Measurements from ENCODE around the gene SLC30A2.

DNA sequence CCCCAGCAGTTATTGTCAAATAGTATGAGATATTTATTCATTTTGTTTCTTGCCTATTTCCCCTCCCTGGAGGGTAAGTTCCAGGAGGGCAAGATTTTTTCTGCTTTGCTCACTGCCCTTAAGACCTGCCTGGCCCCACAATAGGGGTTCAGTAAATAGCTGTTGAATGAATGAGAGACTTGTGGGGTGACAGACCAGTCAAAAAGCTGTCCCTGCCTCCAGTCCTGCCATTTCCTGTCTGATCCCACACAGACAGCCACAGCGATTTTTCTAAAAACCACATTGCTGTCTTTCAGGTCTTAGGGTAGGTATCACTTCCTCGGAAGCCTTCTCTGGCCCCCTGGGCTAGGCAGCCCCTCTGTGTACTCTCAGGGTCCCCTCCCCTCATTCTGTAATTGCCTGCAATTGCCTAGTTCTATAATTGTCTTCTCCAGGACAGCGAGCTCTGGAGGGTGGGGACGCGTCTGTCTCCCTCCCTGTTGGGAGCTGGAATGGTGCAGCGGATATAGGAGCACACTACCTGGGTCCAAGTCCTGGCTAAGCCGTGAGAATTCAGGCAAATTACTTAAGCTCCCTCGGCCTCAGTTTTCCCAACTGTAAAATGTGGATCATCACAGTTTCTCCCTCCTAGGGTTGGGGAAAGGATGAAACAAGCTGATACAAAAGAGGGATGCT lies 26.1 kb downstream of the SLC30A2 start:
- TF ChIP-seq, protein P1, sequence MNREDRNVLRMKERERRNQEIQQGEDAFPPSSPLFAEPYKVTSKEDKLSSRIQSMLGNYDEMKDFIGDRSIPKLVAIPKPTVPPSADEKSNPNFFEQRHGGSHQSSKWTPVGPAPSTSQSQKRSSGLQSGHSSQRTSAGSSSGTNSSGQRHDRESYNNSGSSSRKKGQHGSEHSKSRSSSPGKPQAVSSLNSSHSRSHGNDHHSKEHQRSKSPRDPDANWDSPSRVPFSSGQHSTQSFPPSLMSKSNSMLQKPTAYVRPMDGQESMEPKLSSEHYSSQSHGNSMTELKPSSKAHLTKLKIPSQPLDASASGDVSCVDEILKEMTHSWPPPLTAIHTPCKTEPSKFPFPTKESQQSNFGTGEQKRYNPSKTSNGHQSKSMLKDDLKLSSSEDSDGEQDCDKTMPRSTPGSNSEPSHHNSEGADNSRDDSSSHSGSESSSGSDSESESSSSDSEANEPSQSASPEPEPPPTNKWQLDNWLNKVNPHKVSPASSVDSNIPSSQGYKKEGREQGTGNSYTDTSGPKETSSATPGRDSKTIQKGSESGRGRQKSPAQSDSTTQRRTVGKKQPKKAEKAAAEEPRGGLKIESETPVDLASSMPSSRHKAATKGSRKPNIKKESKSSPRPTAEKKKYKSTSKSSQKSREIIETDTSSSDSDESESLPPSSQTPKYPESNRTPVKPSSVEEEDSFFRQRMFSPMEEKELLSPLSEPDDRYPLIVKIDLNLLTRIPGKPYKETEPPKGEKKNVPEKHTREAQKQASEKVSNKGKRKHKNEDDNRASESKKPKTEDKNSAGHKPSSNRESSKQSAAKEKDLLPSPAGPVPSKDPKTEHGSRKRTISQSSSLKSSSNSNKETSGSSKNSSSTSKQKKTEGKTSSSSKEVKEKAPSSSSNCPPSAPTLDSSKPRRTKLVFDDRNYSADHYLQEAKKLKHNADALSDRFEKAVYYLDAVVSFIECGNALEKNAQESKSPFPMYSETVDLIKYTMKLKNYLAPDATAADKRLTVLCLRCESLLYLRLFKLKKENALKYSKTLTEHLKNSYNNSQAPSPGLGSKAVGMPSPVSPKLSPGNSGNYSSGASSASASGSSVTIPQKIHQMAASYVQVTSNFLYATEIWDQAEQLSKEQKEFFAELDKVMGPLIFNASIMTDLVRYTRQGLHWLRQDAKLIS (CRISPR knock-in tag; IDR thresholded peaks at IDR 0.05): no peak
- TF ChIP-seq EP300 (IDR thresholded peaks at IDR 0.05; ENCODE audit: low read depth in 2 of 2, low read length in 2 of 2) (no peak), EP300 (CRISPR knock-in tag; IDR thresholded peaks at IDR 0.05; ENCODE audit: borderline replicate concordance) (no peak)
